HepG2 (cell line): Measurements from ENCODE around the gene EIF2S2. TPM values are rescaled to one million over a fixed set of nuclear protein-coding genes. Genes with fewer than 3 reads are reported as not detected.
A peak's percentile ranks its signal among the peaks of the same experiment; 100 is the strongest.

Experiments
- ISL2 ChIP-seq: sonication (generic); formaldehyde crosslinking; IDR thresholded peaks from 2 replicates; pipeline ENCODE4 v1.5.0; 2020; ENCODE audit warnings: missing genetic modification reagents
- KDM3A ChIP-seq: IDR thresholded peaks from 2 replicates; pipeline ENCODE4 v1.6.1; 2018; ENCODE audit warnings: low read depth, missing compliant biosample characterization
- MAF1 ChIP-seq: sonication (generic); formaldehyde crosslinking; IDR thresholded peaks from 2 replicates; pipeline ENCODE4 v1.5.0; 2020; ENCODE audit warnings: missing genetic modification reagents, borderline replicate concordance
- NCOA1 ChIP-seq: sonication (generic); formaldehyde crosslinking; IDR thresholded peaks from 2 replicates; pipeline ENCODE4 v1.9.0; 2021; ENCODE audit warnings: missing genetic modification reagents
- PHF21A ChIP-seq: sonication (generic); formaldehyde crosslinking; IDR thresholded peaks from 2 replicates; pipeline ENCODE4 v1.5.0; 2020; ENCODE audit warnings: mild to moderate bottlenecking, missing genetic modification reagents
- RARG ChIP-seq: sonication (generic); formaldehyde crosslinking; IDR thresholded peaks from 2 replicates; pipeline ENCODE4 v1.4.0; 2020; ENCODE audit warnings: low read depth, mild to moderate bottlenecking, missing genetic modification reagents
- SMAD1 ChIP-seq: sonication (generic); formaldehyde crosslinking; IDR thresholded peaks from 2 replicates; pipeline ENCODE4 v1.4.0; 2020; ENCODE audit warnings: missing genetic modification reagents, low read depth, mild to moderate bottlenecking, borderline replicate concordance
- STAT5B ChIP-seq: sonication (generic); formaldehyde crosslinking; IDR thresholded peaks from 2 replicates; pipeline ENCODE4 v1.4.0; 2020; ENCODE audit warnings: missing genetic modification reagents
- TBL1XR1 ChIP-seq: fragments of 150-350 bp; IDR thresholded peaks from 2 replicates; pipeline ENCODE4 v1.6.1; 2014; ENCODE audit warnings: borderline replicate concordance, low read length; ENCODE audit not compliant: partially characterized antibody
- ZC3H4 ChIP-seq: sonication (generic); formaldehyde crosslinking; IDR thresholded peaks from 2 replicates; pipeline ENCODE4 v1.4.0; 2020; ENCODE audit warnings: missing genetic modification reagents, borderline replicate concordance
- ZNF251 ChIP-seq: sonication (generic); formaldehyde crosslinking; IDR thresholded peaks from 2 replicates; pipeline ENCODE4 v1.9.0; 2021; ENCODE audit warnings: mild to moderate bottlenecking, missing genetic modification reagents
- ZNF331 ChIP-seq: sonication (generic); formaldehyde crosslinking; IDR thresholded peaks from 2 replicates; pipeline ENCODE4 v1.4.0; 2020; ENCODE audit warnings: missing genetic modification reagents
- ZNF333 ChIP-seq: sonication (generic); formaldehyde crosslinking; IDR thresholded peaks from 2 replicates; pipeline ENCODE4 v1.4.0; 2020; ENCODE audit warnings: mild to moderate bottlenecking, missing genetic modification reagents, borderline replicate concordance
- ZNF546 ChIP-seq: sonication (generic); formaldehyde crosslinking; conservative IDR thresholded peaks from 2 replicates; pipeline ENCODE4 v1.8.1; 2023; ENCODE audit warnings: mild to moderate bottlenecking, missing genetic modification reagents
- ZNF556 ChIP-seq: sonication (generic); formaldehyde crosslinking; IDR thresholded peaks from 2 replicates; pipeline ENCODE4 v1.4.0; 2020; ENCODE audit warnings: mild to moderate bottlenecking, missing genetic modification reagents, borderline replicate concordance
- ZNF644 ChIP-seq: IDR thresholded peaks from 2 replicates; pipeline ENCODE4 v1.6.1; 2016; ENCODE audit warnings: low read depth
- ZNF737 ChIP-seq: sonication (generic); formaldehyde crosslinking; IDR thresholded peaks from 2 replicates; pipeline ENCODE4 v1.5.0; 2020; ENCODE audit warnings: missing genetic modification reagents, mild to moderate bottlenecking, borderline replicate concordance
- ZNF83 ChIP-seq: sonication (generic); formaldehyde crosslinking; IDR thresholded peaks from 2 replicates; pipeline ENCODE4 v1.4.0; 2020; ENCODE audit warnings: missing genetic modification reagents, mild to moderate bottlenecking, borderline replicate concordance
- ZNF891 ChIP-seq: sonication (generic); formaldehyde crosslinking; IDR thresholded peaks from 2 replicates; pipeline ENCODE4 v1.5.0; 2020; ENCODE audit warnings: mild to moderate bottlenecking, missing genetic modification reagents
- polyA plus RNA-seq, 8 experiments: library from polyadenylated mRNA; depleted of rRNA in 3 of 8; stranded (reverse) in 7 of 8; unstranded in 1 of 8; fragments of >200 nt; fragmentation: Illumina TruSeq in 4 of 8; extraction: Trizol in 4 of 8; gene quantifications; 2 replicates each; pipeline versions ENCODE4 v1.2.1 to v1.2.3, GENCODE V29; 2011 to 2016; ENCODE audit warnings: low read depth in 4 of 8, missing spikeins in 1 of 8, mixed read lengths in 1 of 8; ENCODE audit not compliant: insufficient read depth in 1 of 8
- total RNA-seq, 5 experiments: library from RNA; depleted of rRNA; stranded (reverse); fragments of >200 nt; fragmentation: Illumina TruSeq; extraction: Trizol; gene quantifications; 2 replicates each; pipeline ENCODE4 v1.2.3, GENCODE V29; 2016; ENCODE audit warnings: low read depth in 1 of 5
- TF ChIP-seq, protein P1 (sequence below): sonication (generic); formaldehyde crosslinking; conservative IDR thresholded peaks from 2 replicates; pipeline ENCODE4 v1.8.0; 2022; ENCODE audit warnings: mild to moderate bottlenecking, moderate library complexity, missing genetic modification reagents
- TF ChIP-seq, protein P2 (sequence below): sonication (generic); formaldehyde crosslinking; IDR thresholded peaks from 2 replicates; pipeline ENCODE4 v1.9.0; 2021; ENCODE audit warnings: missing genetic modification reagents, borderline replicate concordance
- TF ChIP-seq, protein P3 (sequence below): sonication (generic); formaldehyde crosslinking; IDR thresholded peaks from 2 replicates; pipeline ENCODE4 v1.5.1; 2020; ENCODE audit warnings: mild to moderate bottlenecking, missing genetic modification reagents

The EIF2S2 gene
- total and polyA plus RNA-seq, 2 of the 13 experiments (the other 11 are each of a cell fraction or from before 2014, with no cell fraction given), result 126 to 213 TPM

DNA sequence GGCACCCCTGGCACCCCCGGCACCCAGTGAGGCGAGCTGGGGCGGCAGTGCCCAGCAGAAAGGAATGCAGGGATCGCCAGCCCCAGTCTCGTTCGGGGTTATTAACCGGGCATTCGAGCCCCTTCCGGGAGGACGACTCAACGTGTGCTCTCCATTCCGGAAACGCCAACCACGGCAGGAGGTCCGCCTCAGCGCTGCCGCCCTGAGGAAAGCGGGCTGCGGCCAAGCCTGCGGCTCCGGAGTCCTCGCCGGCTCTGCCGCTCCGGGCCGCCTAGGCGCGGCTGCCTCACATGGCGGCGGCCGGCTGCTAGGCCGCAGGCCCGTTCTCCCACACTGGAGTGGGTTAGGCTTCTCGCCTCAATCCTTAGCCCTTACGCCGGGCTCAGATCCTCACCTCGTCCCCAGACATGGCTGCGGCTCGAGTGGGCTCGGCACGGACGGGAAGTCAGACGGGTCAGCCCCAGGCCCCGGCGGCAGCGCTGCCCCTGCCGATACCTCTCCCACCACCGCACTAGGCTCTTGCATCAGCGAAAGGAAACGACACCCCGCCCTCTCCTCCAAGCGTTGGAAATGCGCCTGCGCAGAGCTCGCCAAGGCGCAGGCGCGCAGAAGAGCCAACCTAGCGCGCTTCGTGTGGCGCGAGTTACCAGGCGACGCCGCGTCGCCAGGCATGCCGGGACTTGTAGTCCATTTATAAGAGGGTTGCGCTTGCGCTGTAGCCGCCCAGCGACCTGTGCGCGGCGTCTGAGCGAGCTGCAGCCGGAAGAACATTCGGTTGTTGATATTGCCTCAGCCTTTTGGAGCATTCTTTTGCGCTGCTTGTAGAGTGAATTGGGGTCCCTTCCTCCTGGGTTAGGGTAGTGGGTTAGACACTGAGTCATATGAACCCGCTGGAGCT lies at the start of gene EIF2S2 (continued):
- TF ChIP-seq, protein P1, sequence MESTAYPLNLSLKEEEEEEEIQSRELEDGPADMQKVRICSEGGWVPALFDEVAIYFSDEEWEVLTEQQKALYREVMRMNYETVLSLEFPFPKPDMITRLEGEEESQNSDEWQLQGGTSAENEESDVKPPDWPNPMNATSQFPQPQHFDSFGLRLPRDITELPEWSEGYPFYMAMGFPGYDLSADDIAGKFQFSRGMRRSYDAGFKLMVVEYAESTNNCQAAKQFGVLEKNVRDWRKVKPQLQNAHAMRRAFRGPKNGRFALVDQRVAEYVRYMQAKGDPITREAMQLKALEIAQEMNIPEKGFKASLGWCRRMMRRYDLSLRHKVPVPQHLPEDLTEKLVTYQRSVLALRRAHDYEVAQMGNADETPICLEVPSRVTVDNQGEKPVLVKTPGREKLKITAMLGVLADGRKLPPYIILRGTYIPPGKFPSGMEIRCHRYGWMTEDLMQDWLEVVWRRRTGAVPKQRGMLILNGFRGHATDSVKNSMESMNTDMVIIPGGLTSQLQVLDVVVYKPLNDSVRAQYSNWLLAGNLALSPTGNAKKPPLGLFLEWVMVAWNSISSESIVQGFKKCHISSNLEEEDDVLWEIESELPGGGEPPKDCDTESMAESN (CRISPR knock-in tag), result peak; percentile 99
- TF ChIP-seq RARG (CRISPR knock-in tag) (peak; percentile 89), ZNF333 (CRISPR knock-in tag) (peak; percentile 96; the same call in 1 of the 2 replicates), PHF21A (peak; percentile 89), ZNF83 (CRISPR knock-in tag) (peak; percentile 97), ZC3H4 (CRISPR knock-in tag) (peak; percentile 86; the same call in 1 of the 2 replicates), ZNF331 (CRISPR knock-in tag) (peak; percentile 58), ZNF546 (CRISPR knock-in tag) (peak; percentile 82; the same call in 1 of the 2 replicates), SMAD1 (CRISPR knock-in tag) (peak; percentile 90; the same call in 1 of the 2 replicates), MAF1 (CRISPR knock-in tag) (peak; percentile 95), NCOA1 (CRISPR knock-in tag) (peak; percentile 92; the same call in 1 of the 2 replicates), ZNF737 (CRISPR knock-in tag) (peak; percentile 98; the same call in 1 of the 2 replicates), TBL1XR1 (peak; percentile 48), KDM3A (CRISPR knock-in tag) (peak; percentile 89; the same call in 1 of the 2 replicates), ZNF556 (CRISPR knock-in tag) (peak; percentile 94), ZNF644 (CRISPR knock-in tag) (no peak), ZNF891 (CRISPR knock-in tag) (peak; percentile 92), STAT5B (CRISPR knock-in tag) (peak; percentile 86), ISL2 (CRISPR knock-in tag) (peak; percentile 92), ZNF251 (CRISPR knock-in tag) (no peak)
- TF ChIP-seq, protein P2, sequence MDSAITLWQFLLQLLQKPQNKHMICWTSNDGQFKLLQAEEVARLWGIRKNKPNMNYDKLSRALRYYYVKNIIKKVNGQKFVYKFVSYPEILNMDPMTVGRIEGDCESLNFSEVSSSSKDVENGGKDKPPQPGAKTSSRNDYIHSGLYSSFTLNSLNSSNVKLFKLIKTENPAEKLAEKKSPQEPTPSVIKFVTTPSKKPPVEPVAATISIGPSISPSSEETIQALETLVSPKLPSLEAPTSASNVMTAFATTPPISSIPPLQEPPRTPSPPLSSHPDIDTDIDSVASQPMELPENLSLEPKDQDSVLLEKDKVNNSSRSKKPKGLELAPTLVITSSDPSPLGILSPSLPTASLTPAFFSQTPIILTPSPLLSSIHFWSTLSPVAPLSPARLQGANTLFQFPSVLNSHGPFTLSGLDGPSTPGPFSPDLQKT (CRISPR knock-in tag), result peak; percentile 22; the same call in 1 of the 2 replicates
- TF ChIP-seq, protein P3, sequence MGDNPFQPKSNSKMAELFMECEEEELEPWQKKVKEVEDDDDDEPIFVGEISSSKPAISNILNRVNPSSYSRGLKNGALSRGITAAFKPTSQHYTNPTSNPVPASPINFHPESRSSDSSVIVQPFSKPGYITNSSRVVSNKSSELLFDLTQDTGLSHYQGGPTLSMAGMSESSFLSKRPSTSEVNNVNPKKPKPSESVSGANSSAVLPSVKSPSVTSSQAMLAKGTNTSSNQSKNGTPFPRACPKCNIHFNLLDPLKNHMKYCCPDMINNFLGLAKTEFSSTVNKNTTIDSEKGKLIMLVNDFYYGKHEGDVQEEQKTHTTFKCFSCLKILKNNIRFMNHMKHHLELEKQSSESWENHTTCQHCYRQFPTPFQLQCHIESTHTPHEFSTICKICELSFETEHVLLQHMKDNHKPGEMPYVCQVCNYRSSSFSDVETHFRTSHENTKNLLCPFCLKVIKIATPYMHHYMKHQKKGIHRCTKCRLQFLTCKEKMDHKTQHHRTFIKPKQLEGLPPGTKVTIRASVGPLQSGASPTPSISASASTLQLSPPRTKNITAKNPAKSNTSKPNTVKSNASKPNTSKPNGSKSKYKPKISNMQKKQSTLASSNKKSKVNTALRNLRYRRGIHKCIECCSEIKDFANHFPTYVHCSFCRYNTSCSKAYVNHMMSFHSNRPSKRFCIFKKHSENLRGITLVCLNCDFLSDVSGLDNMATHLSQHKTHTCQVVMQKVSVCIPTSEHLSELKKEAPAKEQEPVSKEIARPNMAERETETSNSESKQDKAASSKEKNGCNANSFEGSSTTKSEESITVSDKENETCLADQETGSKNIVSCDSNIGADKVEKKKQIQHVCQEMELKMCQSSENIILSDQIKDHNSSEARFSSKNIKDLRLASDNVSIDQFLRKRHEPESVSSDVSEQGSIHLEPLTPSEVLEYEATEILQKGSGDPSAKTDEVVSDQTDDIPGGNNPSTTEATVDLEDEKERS (CRISPR knock-in tag), result peak; percentile 42; the same call in 1 of the 2 replicates
